Measurements from ENCODE around the gene PCDHGB6. TPM values are rescaled to one million over a fixed set of nuclear protein-coding genes. Genes with fewer than 3 reads are reported as not detected.
A peak's percentile ranks its signal among the peaks of the same experiment; 100 is the strongest.
"Not testable (repeated sequence)": the region's sequence is repeated elsewhere in the genome, so short reads cannot be mapped to it uniquely, and the experiment has no call there.

PCDHGB6 gene
- 1 to 10 TPM; 1.4 to 5.7 (median 4.2) TPM for total RNA-seq

DNA sequence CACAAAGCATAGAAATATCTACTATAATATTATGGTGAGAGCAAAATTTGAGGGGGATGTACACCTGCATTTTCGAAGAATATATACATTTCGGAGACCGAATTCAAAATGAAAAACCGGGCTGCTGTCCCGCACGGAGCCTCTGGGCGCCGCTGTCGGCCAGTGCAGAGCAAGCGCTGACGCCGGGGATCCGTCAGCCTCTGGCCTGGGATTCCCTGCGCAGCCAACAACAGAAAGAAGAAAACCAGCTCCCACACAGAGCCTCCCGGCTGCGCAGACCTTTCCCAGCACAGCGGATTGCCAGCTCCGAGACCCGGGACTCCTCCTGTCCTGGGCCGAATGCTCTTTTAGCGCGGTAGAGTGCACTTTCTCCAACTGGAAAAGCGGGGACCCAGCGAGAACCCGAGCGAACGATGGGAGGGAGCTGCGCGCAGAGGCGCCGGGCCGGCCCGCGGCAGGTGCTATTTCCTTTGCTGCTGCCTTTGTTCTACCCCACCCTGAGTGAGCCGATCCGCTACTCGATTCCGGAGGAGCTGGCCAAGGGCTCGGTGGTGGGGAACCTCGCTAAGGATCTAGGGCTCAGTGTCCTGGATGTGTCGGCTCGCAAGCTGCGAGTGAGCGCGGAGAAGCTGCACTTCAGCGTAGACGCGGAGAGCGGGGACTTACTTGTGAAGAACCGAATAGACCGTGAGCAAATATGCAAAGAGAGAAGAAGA, at the start of gene PCDHGB6:
TSS of gene PCDHGB6 (plus strand) at position 232 of the 716 bp plus-strand sequence. CDS start at position 414, 182 bp downstream.
- 25 to 31% methylated on average over 32 to 36 of the region's 51 CpGs for WGBS, 2 donors
- intact Hi-C loops (cut with DNase I); H3K4me1 ChIP-seq; H3K36me3 ChIP-seq; H3K27ac ChIP-seq; DNase-seq: not testable (repeated sequence)
- Histone ChIP-seq H3K27me3 (peaks cover 0 to 43% (median 0%) of the 10 kb centered on the region in 4 donors), H3K9me3 (peaks cover 4 to 96% (median 84%) of the 10 kb centered on the region in 3 donors), H3K4me3 (peak within 1 kb of the TSS in 3 of 4 donors; percentile 28 to 55 (median 37))
- peak in 5 of 6 experiments; percentile 18 to 53 (median 34) for TF ChIP-seq CTCF (IDR thresholded peaks at IDR 0.05)

- Histone ChIP-seq H3K9me3 (peaks cover 5 to 100% (median 82%) of the 10 kb centered on the region in 3 donors), H3K27ac (no peak within 1 kb of the TSS), H3K36me3 (no peaks in the 10 kb centered on the region), H3K4me3 (peak within 1 kb of the TSS in 3 of 4 donors; percentile 23 to 52 (median 31)), H3K27me3 (peaks cover 0 to 62% (median 0%) of the 10 kb centered on the region in 4 donors), H3K4me1 (no peaks in the 10 kb centered on the region)
- no peak for TF ChIP-seq POLR2A (IDR thresholded peaks at IDR 0.05)
- TF ChIP-seq CTCF (IDR thresholded peaks at IDR 0.05): peak in 1 of 6 experiments; percentile 19
- DNase-seq: no peak
- intact Hi-C loops (cut with DNase I): no loop called here
- 28 to 29% methylated on average over 20 to 21 of the region's 24 CpGs for WGBS, 2 donors
Measured at GRCh38 chr5:141359790-141360426, 47.9 kb upstream of the PCDHGB6 start, which contains the start of gene PCDHGB2. Gene PCDHGB2, plus strand, starts transcription at chr5:141359994. Its CDS starts 142 bp downstream, at chr5:141360136.

DNA sequence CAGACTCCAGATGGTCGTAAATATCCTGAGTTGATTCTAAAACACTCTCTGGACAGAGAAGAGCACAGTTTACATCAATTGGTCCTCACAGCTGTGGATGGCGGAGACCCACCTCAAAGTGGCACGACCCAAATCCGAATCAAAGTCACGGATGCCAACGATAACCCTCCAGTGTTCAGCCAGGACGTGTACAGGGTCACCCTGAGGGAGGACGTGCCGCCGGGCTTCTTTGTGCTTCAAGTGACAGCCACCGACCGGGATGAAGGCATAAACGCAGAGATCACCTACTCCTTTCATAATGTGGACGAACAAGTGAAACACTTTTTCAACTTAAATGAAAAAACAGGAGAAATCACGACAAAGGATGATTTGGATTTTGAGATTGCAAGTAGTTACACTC, 47.1 kb upstream of the PCDHGB6 start:
- no peak overlapping the region for H3K27ac ChIP-seq
- peak overlapping the region in 1 of 4 donors; percentile 52 for H3K4me3 ChIP-seq
- 55 to 61% methylated on average over 15 of the region's 15 CpGs for WGBS, 2 donors

DNA sequence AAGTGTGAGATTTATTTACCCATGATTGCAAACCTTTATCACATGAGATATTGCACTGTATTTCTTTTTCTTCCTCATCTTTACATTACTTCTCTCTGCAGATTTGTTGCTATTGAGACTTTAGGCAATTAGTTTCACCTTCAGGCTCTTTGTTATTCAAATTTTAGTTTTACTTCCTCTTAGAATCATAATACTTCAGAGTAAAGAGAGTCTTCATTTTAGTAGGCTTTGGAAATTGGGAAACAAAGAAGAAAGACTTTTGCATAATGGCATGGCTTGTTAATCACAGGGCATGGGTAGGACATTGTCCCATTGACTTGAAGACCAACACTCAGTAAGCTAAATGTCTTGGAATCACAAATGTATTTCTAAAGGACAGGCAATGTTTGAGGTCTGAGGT, 45.1 kb upstream of the PCDHGB6 start:
- Histone ChIP-seq H3K27me3 (peaks cover 0 to 75% (median 0%) of the 10 kb centered on the region in 4 donors), H3K36me3 (no peaks in the 10 kb centered on the region), H3K4me1 (no peaks in the 10 kb centered on the region), H3K27ac (no peak overlapping the region), H3K9me3 (peaks cover 5 to 100% (median 83%) of the 10 kb centered on the region in 3 donors), H3K4me3 (no peak overlapping the region)
- no peak for DNase-seq
- TF ChIP-seq CTCF (IDR thresholded peaks at IDR 0.05): no peak
- no peak for TF ChIP-seq POLR2A (IDR thresholded peaks at IDR 0.05)
- intact Hi-C loops (cut with DNase I): no loop called here

More for the DNA sequence above, 47.1 kb upstream of the PCDHGB6 start:
- peaks cover 0 to 66% (median 0%) of the 10 kb centered on the region in 4 donors for H3K27me3 ChIP-seq
- H3K4me1 ChIP-seq: no peaks in the 10 kb centered on the region
- TF ChIP-seq CTCF (IDR thresholded peaks at IDR 0.05) (no peak), POLR2A (IDR thresholded peaks at IDR 0.05) (no peak)
- DNase-seq: no peak
- intact Hi-C loops (cut with DNase I): no loop called here
- H3K9me3 ChIP-seq: peaks cover 5 to 100% (median 82%) of the 10 kb centered on the region in 3 donors
- no peaks in the 10 kb centered on the region for H3K36me3 ChIP-seq
